ENCODE results near the gene SMG9. TPM values are rescaled to one million over a fixed set of nuclear protein-coding genes. Genes with fewer than 3 reads are reported as not detected.
"Not testable (repeated sequence)": the region's sequence is repeated elsewhere in the genome, so short reads cannot be mapped to it uniquely, and the experiment has no call there.

The SMG9 gene
- total and polyA plus RNA-seq, 2 donors: 12.5 to 29.6 TPM

- DNase-seq (ENCODE audit: extremely low spot score): no peak
- WGBS: 66% methylated on average over 5 of the region's 5 CpGs
- no peaks in the 10 kb centered on the region for H3K4me1 ChIP-seq (ENCODE audit: insufficient read depth)
- no peak overlapping the region for H3K4me3 ChIP-seq (ENCODE audit: low read depth, low read length)
- H3K27ac ChIP-seq (ENCODE audit: low read depth): no peak overlapping the region
- H3K36me3 ChIP-seq (ENCODE audit: insufficient read depth): no peaks in the 10 kb centered on the region
Measured at GRCh38 chr19:43694553-43694952, 60.2 kb downstream of the SMG9 start.

DNA sequence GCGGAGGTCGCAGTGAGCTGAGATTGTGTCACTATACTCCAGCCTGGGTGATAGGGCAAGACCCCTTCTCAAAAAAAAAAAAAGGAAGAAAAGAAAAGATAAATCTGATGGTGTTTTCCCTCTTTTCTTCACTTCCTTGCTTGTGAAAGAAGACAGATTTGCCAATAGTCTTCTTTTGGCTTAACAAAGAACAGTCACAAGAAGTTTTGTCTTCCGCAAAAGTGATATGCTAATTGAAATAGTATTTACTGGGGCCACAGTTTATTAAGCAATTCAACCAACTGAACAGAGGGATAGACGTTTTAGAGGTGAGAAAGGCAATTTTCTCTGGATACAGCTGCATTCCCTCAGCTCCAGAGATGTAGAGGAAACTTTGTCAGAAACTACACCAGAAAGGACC is 61.9 kb downstream of the SMG9 start:
- H3K36me3 ChIP-seq (ENCODE audit: insufficient read depth): no peaks in the 10 kb centered on the region
- no peak overlapping the region for H3K27ac ChIP-seq (ENCODE audit: low read depth)
- H3K4me1 ChIP-seq (ENCODE audit: insufficient read depth): no peaks in the 10 kb centered on the region
- no peak overlapping the region for H3K4me3 ChIP-seq (ENCODE audit: low read depth, low read length)
- DNase-seq (ENCODE audit: extremely low spot score): no peak
- 79% methylated on average over 4 of the region's 4 CpGs for WGBS

DNA sequence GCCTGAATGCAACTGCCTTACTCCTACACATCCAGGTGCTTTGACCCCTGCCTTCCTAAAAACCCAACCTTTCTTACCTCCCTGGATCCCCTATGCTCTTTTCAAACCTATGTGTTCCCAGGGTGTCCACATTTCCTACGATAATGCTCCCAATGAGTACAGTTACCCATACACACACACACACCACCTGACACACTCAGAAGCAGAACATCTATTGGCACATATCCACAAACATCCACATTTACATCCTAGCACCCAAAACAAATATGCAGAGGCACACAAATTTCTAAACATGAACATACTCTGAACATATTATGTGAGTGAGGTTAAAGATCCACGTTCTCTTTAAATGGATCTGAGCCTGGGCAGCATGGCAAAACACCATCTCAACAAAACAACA is 62.4 kb downstream of the SMG9 start:
- 80% methylated on average over 2 of the region's 2 CpGs for WGBS
- no peaks in the 10 kb centered on the region for H3K4me1 ChIP-seq (ENCODE audit: insufficient read depth)
- no peak for DNase-seq (ENCODE audit: extremely low spot score)
- H3K4me3 ChIP-seq (ENCODE audit: low read depth, low read length): no peak overlapping the region
- no peak overlapping the region for H3K27ac ChIP-seq (ENCODE audit: low read depth)
- H3K36me3 ChIP-seq (ENCODE audit: insufficient read depth): no peaks in the 10 kb centered on the region

DNA sequence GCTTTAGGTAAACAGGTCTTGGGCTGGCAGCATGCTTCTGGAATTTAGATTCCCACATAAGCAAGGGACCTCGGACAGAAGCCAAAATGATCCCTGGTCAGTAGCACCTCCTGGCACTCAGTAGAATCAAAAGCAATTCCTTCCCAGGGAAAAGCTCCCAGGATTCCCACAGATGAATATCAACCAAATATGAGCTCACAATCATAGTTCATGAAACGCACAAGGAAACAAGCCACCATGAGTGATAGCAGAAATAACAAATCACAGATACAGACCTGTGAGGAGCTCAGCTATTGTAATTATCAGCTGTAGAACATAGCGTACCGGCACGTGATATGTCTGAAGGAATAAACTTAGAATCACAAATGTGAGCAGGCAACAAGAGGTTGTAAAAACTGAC is 63.0 kb downstream of the SMG9 start:
- Histone ChIP-seq H3K27ac (ENCODE audit: low read depth) (no peak overlapping the region), H3K4me3 (ENCODE audit: low read depth, low read length) (no peak overlapping the region), H3K36me3 (ENCODE audit: insufficient read depth) (no peaks in the 10 kb centered on the region), H3K4me1 (ENCODE audit: insufficient read depth) (no peaks in the 10 kb centered on the region)
- 94% methylated on average over 5 of the region's 5 CpGs for WGBS
- no peak for DNase-seq (ENCODE audit: extremely low spot score)

DNA sequence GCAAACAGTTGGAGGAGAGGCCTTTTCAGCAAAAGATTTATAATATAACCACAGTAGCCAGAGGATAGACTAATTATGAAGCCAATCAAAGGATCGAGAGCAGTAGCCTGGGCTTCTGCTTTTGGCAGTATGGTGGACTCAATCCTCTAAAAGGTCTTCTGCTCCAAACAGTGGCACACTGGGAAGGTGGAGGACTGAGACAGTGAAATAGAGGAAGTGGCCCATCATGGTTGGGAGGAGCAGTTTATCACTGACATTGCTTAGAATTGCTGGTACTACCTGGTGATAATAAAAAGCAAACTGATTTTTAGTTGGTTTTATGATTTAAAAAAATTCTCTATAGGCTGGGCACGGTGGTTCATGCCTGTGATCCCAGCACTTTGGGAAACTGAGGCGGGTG is 63.9 kb downstream of the SMG9 start:
- H3K36me3 ChIP-seq (ENCODE audit: insufficient read depth): no peaks in the 10 kb centered on the region
- no peaks in the 10 kb centered on the region for H3K4me1 ChIP-seq (ENCODE audit: insufficient read depth)
- H3K4me3 ChIP-seq (ENCODE audit: low read depth, low read length): no peak overlapping the region
- no peak for DNase-seq (ENCODE audit: extremely low spot score)
- WGBS: 90% methylated on average over 3 of the region's 3 CpGs
- no peak overlapping the region for H3K27ac ChIP-seq (ENCODE audit: low read depth)

GRCh38 chr19:43690444-43690843 is 64.3 kb downstream of the SMG9 start:
- 51% methylated on average over 3 of the region's 3 CpGs for WGBS
- no peaks in the 10 kb centered on the region for H3K4me1 ChIP-seq (ENCODE audit: insufficient read depth)
- DNase-seq (ENCODE audit: extremely low spot score): no peak
- H3K36me3 ChIP-seq (ENCODE audit: insufficient read depth): no peaks in the 10 kb centered on the region
- no peak overlapping the region for H3K4me3 ChIP-seq (ENCODE audit: low read depth, low read length)
- no peak overlapping the region for H3K27ac ChIP-seq (ENCODE audit: low read depth)

- Histone ChIP-seq H3K27ac (ENCODE audit: low read depth) (no peak overlapping the region), H3K4me3 (ENCODE audit: low read depth, low read length) (no peak overlapping the region), H3K4me1 (ENCODE audit: insufficient read depth) (no peaks in the 10 kb centered on the region), H3K36me3 (ENCODE audit: insufficient read depth) (no peaks in the 10 kb centered on the region)
- no peak for DNase-seq (ENCODE audit: extremely low spot score)
- WGBS: 77% methylated on average over 10 of the region's 10 CpGs
Measured at GRCh38 chr19:43688059-43688701, 66.6 kb downstream of the SMG9 start.

DNA sequence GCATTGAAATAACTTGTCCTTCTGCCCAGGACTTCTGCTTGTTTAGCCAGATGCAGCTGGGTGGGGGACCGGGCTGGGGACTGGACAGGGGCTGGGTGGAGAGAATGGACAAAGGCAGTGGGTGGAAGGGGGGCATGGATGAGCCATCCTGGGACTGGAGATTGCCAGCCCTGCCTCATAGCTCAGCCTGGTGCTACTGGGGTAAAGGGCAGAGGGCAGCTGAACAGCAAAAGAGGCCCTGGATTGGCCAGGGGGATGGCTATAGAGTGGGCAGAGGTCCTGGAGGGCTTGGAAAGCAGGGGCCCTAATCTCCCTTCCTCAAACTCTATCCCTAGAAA is 67.1 kb downstream of the SMG9 start:
- Histone ChIP-seq H3K36me3 (ENCODE audit: insufficient read depth) (no peaks in the 10 kb centered on the region), H3K4me3 (ENCODE audit: low read depth, low read length) (no peak overlapping the region), H3K4me1 (ENCODE audit: insufficient read depth) (no peaks in the 10 kb centered on the region), H3K27ac (ENCODE audit: low read depth) (no peak overlapping the region)
- WGBS: 60% methylated on average over 1 of the region's 1 CpG
- no peak for DNase-seq (ENCODE audit: extremely low spot score)

GRCh38 chr19:43684326-43684725 is 70.4 kb downstream of the SMG9 start:
- Histone ChIP-seq H3K36me3 (ENCODE audit: insufficient read depth) (no peaks in the 10 kb centered on the region), H3K4me1 (ENCODE audit: insufficient read depth) (no peaks in the 10 kb centered on the region), H3K4me3 (ENCODE audit: low read depth, low read length) (no peak overlapping the region), H3K27ac (ENCODE audit: low read depth) (no peak overlapping the region)
- WGBS: 87% methylated on average over 1 of the region's 1 CpG
- DNase-seq (ENCODE audit: extremely low spot score): no peak

DNA sequence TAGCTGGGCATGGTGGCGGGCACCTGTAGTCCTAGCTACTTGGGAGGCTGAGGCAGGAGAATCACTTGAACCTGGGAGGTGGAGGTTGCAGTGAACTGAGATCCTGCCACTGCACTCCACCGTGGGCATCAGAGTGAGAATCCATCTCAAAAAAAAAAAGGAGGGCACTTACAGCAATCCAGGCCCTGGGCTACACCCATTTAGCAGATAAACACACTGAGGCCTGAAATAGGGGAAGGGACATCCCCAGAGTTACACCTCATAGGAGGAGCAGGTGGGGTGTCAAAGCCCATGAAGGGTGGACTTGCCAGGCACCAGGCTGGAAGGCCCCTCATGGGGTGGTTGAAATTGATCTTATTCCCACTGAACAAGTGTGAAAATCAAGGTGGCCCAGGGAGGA is 70.9 kb downstream of the SMG9 start:
- no peak overlapping the region for H3K27ac ChIP-seq (ENCODE audit: low read depth)
- H3K4me1 ChIP-seq (ENCODE audit: insufficient read depth): no peaks in the 10 kb centered on the region
- 39% methylated on average over 2 of the region's 2 CpGs for WGBS
- no peaks in the 10 kb centered on the region for H3K36me3 ChIP-seq (ENCODE audit: insufficient read depth)
- no peak for DNase-seq (ENCODE audit: extremely low spot score)
- H3K4me3 ChIP-seq (ENCODE audit: low read depth, low read length): no peak overlapping the region

- no peaks in the 10 kb centered on the region for H3K36me3 ChIP-seq (ENCODE audit: insufficient read depth)
- DNase-seq (ENCODE audit: extremely low spot score): no peak
- WGBS: 62% methylated on average over 11 of the region's 11 CpGs
Measured at GRCh38 chr19:43682824-43683661, 71.7 kb downstream of the SMG9 start.

DNA sequence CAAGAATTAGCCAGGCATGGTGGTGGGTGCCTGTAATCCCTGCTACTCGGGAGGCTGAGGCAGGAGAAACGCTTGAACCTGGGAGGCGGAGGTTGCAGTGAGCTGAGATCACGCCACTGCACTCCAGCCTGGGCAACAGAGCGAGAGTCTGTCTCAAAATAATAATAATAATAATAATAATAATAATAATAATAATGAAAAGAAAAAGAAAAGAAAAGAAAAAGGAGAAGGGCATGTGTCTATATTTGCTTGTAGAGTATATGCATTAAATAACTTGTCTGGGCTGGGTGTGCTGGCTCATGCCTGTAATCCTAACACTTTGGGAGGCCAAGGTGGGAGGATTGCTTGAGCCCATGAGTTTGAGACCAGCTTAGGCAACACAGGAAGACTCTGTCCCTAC is 72.5 kb downstream of the SMG9 start:
- H3K4me1 ChIP-seq (ENCODE audit: insufficient read depth); H3K4me3 ChIP-seq (ENCODE audit: low read depth, low read length); H3K36me3 ChIP-seq (ENCODE audit: insufficient read depth); H3K27ac ChIP-seq (ENCODE audit: low read depth); DNase-seq (ENCODE audit: extremely low spot score): not testable (repeated sequence)
- 87% methylated on average over 5 of the region's 5 CpGs for WGBS

More at GRCh38 chr19:43682824-43683661, 71.7 kb downstream of the SMG9 start:
- H3K27ac ChIP-seq (ENCODE audit: low read depth): no peak overlapping the region
- H3K4me3 ChIP-seq (ENCODE audit: low read depth, low read length): no peak overlapping the region
- no peaks in the 10 kb centered on the region for H3K4me1 ChIP-seq (ENCODE audit: insufficient read depth)

DNA sequence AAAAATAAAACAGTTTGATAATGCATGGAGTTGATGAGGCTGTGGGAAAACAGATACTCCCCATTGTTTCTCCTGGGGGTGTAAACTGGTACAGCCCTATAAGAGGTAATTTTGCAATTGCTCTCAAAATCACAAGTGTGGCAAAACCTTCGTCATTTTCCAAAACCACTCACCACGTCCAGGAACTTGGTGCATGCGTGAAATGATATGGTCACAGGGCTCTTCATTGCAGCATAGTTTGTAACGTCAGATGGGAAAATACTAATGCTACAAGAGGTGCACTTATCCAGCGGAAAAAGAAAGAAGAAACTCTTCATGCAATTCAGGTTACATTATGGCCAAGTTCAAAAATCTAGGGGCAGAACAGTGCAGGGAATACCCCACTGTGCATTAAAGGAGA is 72.9 kb downstream of the SMG9 start:
- H3K4me1 ChIP-seq (ENCODE audit: insufficient read depth): no peaks in the 10 kb centered on the region
- no peak overlapping the region for H3K27ac ChIP-seq (ENCODE audit: low read depth)
- no peak overlapping the region for H3K4me3 ChIP-seq (ENCODE audit: low read depth, low read length)
- WGBS: 74% methylated on average over 5 of the region's 5 CpGs
- no peaks in the 10 kb centered on the region for H3K36me3 ChIP-seq (ENCODE audit: insufficient read depth)
- DNase-seq (ENCODE audit: extremely low spot score): no peak

GRCh38 chr19:43678512-43679261 is 76.1 kb downstream of the SMG9 start:
- Histone ChIP-seq H3K27ac (ENCODE audit: low read depth) (no peak overlapping the region), H3K4me3 (ENCODE audit: low read depth, low read length) (no peak overlapping the region), H3K36me3 (ENCODE audit: insufficient read depth) (no peaks in the 10 kb centered on the region), H3K4me1 (ENCODE audit: insufficient read depth) (no peaks in the 10 kb centered on the region)
- no peak for DNase-seq (ENCODE audit: extremely low spot score)
- WGBS: 87% methylated on average over 11 of the region's 11 CpGs

All from urinary bladder (tissue), 4 donors.